Endothelial cell of umbilical vein (primary cell): Measurements from ENCODE around the gene LPCAT3. TPM values are rescaled to one million over a fixed set of nuclear protein-coding genes. Genes with fewer than 3 reads are reported as not detected.
"Not testable (repeated sequence)": the region's sequence is repeated elsewhere in the genome, so short reads cannot be mapped to it uniquely, and the experiment has no call there.

Experiments
- BruUV-seq: library from RNA; stranded (reverse); fragments of 400-500 nt; replicated peaks from 2 replicates; lab custom pipeline; 2021; lab: Mats Ljungman, UMichigan
- CTCF ChIA-PET: fragments of 300-600, 350-600 bp; sonication (Branson Sonifier 250); formaldehyde crosslinking; loops from one replicate; lab custom pipeline; 2021; ENCODE audit warnings: antibody characterized with exemption, inconsistent platforms; lab: Charles Lee
- POLR2A ChIA-PET: fragments of 300-600, 350-600 bp; sonication (Branson Sonifier 250); formaldehyde crosslinking; loops from one replicate; lab custom pipeline; 2021; ENCODE audit warnings: antibody characterized with exemption, inconsistent platforms; lab: Charles Lee
- DNase-seq: peaks from one replicate; pipeline ENCODE4 v3.0.0-alpha.2; 2011; ENCODE audit warnings: low read depth, low spot score
- FAIRE-seq: peaks from 2 replicates; lab custom pipeline; 2011; peaks lifted over from hg19 to GRCh38; lab: Jason Lieb, UNC
- H2AFZ ChIP-seq: 2 replicates; pipeline ENCODE4 v1.6.0; 2012; ENCODE audit warnings: low read depth, low read length, control low read depth, inconsistent platforms
- H3K27ac ChIP-seq: 2 replicates; pipeline ENCODE4 v1.5.1; 2011; ENCODE audit warnings: low read depth, mild to moderate bottlenecking, control low read depth, low read length, moderate library complexity; ENCODE audit not compliant: insufficient read depth
- H3K27me3 ChIP-seq, 2 experiments: 2 replicates each; pipeline versions ENCODE4 v1.6.0 to v1.6.1; 2011; ENCODE audit warnings: low read length in 2 of 2, mixed read lengths in 1 of 2; ENCODE audit not compliant: control insufficient read depth in 2 of 2, insufficient read depth in 2 of 2
- H3K36me3 ChIP-seq, 2 experiments: 2 replicates in 1 of 2; 3 replicates in 1 of 2; pipeline ENCODE4 v1.5.1; 2011; ENCODE audit warnings: low read length in 2 of 2, mild to moderate bottlenecking in 1 of 2, moderate library complexity in 1 of 2; ENCODE audit not compliant: control insufficient read depth in 2 of 2, insufficient read depth in 2 of 2; ENCODE audit errors: extremely low read depth in 1 of 2
- H3K4me1 ChIP-seq: 3 replicates; pipeline ENCODE4 v1.5.1; 2011; ENCODE audit warnings: mild to moderate bottlenecking, low read length; ENCODE audit not compliant: control insufficient read depth, insufficient read depth; ENCODE audit errors: extremely low read depth
- H3K4me2 ChIP-seq: 2 replicates; pipeline ENCODE4 v1.6.1; 2011; ENCODE audit warnings: low read length, control low read depth, mixed read lengths; ENCODE audit not compliant: insufficient read depth
- H3K4me3 ChIP-seq, 3 experiments: fragments of 200-600 bp in 1 of 3; sonication (generic), shearing (Covaris generic) in 1 of 3; replicated peaks in 1 of 3; 2 replicates each; pipeline ENCODE4 v1.5.1; 2011 to 2016; ENCODE audit warnings: control low read depth in 3 of 3, low read length in 3 of 3, mild to moderate bottlenecking in 2 of 3, inconsistent platforms in 1 of 3, low read depth in 1 of 3, moderate library complexity in 1 of 3; ENCODE audit not compliant: insufficient read depth in 1 of 3
- H3K79me2 ChIP-seq: 2 replicates; pipeline ENCODE4 v1.6.0; 2012; ENCODE audit warnings: low read length, inconsistent platforms; ENCODE audit not compliant: control insufficient read depth, insufficient read depth
- H3K9ac ChIP-seq: replicated peaks from 2 replicates; pipeline ENCODE3; 2011; ENCODE audit warnings: low read length, control low read depth; ENCODE audit not compliant: insufficient read depth; ENCODE audit errors: extremely low read depth
- H3K9me1 ChIP-seq: replicated peaks from 3 replicates; pipeline ENCODE4 v1.6.0; 2011; ENCODE audit warnings: mild to moderate bottlenecking, low read length; ENCODE audit not compliant: control insufficient read depth, insufficient read depth; ENCODE audit errors: extremely low read depth
- H3K9me3 ChIP-seq: replicated peaks from 2 replicates; pipeline ENCODE4 v1.5.1; 2012; ENCODE audit warnings: low read length, inconsistent platforms; ENCODE audit not compliant: control insufficient read depth, insufficient read depth
- H4K20me1 ChIP-seq: replicated peaks from 2 replicates; pipeline ENCODE3; 2011; ENCODE audit warnings: mild to moderate bottlenecking, low read length; ENCODE audit not compliant: control insufficient read depth, insufficient read depth; ENCODE audit errors: extremely low read depth
- CTCF ChIP-seq, 2 donors: IDR thresholded peaks; 1 replicate in 1 of 2; 2 replicates in 1 of 2; pipeline ENCODE4 v1.5.1; 2011; ENCODE audit warnings: low read length in 2 of 2, mild to moderate bottlenecking in 2 of 2, moderate library complexity in 2 of 2, control low read depth in 1 of 2, inconsistent platforms in 1 of 2, low read depth in 1 of 2; ENCODE audit not compliant: insufficient read depth in 1 of 2; ENCODE audit errors: extremely low read depth in 1 of 2
- EZH2 ChIP-seq: IDR thresholded peaks from 2 replicates; pipeline ENCODE4 v1.6.1; 2012; ENCODE audit warnings: borderline replicate concordance, low read depth, mild to moderate bottlenecking, moderate library complexity, low read length, inconsistent platforms; ENCODE audit not compliant: severe bottlenecking
- GATA2 ChIP-seq: IDR thresholded peaks from 2 replicates; pipeline ENCODE4 v1.7.0; 2011; ENCODE audit warnings: low read depth, mild to moderate bottlenecking, moderate library complexity, mixed read lengths, low read length; ENCODE audit not compliant: insufficient read length, insufficient read depth
- MAX ChIP-seq: IDR thresholded peaks from 2 replicates; pipeline ENCODE4 v1.6.1; 2011; ENCODE audit not compliant: insufficient read depth, insufficient read length
- POLR2AphosphoS5 ChIP-seq: IDR thresholded peaks from 2 replicates; pipeline ENCODE4 v1.6.1; 2012; ENCODE audit warnings: low read depth, mild to moderate bottlenecking, control low read depth, low read length, moderate library complexity; ENCODE audit not compliant: insufficient read depth
- dilution Hi-C: fragments of 300-500 bp; cut with MboI; formaldehyde crosslinking; loops from one replicate; pipeline ENCODE4 v1.15.0; 2019; ENCODE audit warnings: low sequenced_read_pairs; ENCODE audit not compliant: extremely low pct_ligation_motif_present
- intact Hi-C: fragments of 100-400 bp; cut with micrococcal nuclease; formaldehyde crosslinking; loops from one replicate; pipeline ENCODE4 v1.10.0; 2022
- polyA plus RNA-seq, 4 experiments: library from polyadenylated mRNA; depleted of rRNA in 3 of 4; stranded (reverse) in 3 of 4; unstranded in 1 of 4; fragments of >200 nt; gene quantifications; 2 replicates each; pipeline versions ENCODE4 v1.2.1 to v1.2.3, GENCODE V29; 2011 to 2012; ENCODE audit warnings: missing spikeins in 1 of 4
- total RNA-seq: library from RNA; stranded (reverse); gene quantifications from 2 replicates; pipeline ENCODE4 v1.2.3, GENCODE V29; 2021

The LPCAT3 gene
- total and polyA plus RNA-seq, 2 donors (not counting 3 experiments of a cell fraction or from before 2014, with no cell fraction given): 29.5 to 36.0 TPM

GRCh38 chr12:7038591-7038990, 20.3 kb upstream of the LPCAT3 start:
- Histone ChIP-seq H3K9me1 (no peaks in the 10 kb centered on the region), H2AFZ (no peak overlapping the region), H3K9ac (no peak overlapping the region), H3K27me3 (peaks cover 7 to 11% of the 10 kb centered on the region in 2 experiments), H3K4me1 (no peaks in the 10 kb centered on the region), H3K4me3 (no peak overlapping the region), H3K9me3 (no peaks in the 10 kb centered on the region), H3K36me3 (no peaks in the 10 kb centered on the region), H3K27ac (no peak overlapping the region), H4K20me1 (no peaks in the 10 kb centered on the region), H3K4me2 (no peak overlapping the region), H3K79me2 (no peaks in the 10 kb centered on the region)
- TF ChIP-seq GATA2 (no peak), POLR2AphosphoS5 (no peak), EZH2 (no peak), MAX (no peak), CTCF (IDR thresholded peaks at IDR 0.05; ENCODE audit: extremely low read depth in 1 of 2, insufficient read depth in 1 of 2, low read depth in 1 of 2, low read length in 2 of 2) (no peak)
- dilution Hi-C loops (no loop called here), intact Hi-C loops (no loop called here)
- BruUV-seq: no TSS peak
- CTCF ChIA-PET: no interaction called here
- DNase-seq: no peak
- FAIRE-seq: no peak
- POLR2A ChIA-PET: no interaction called here

DNA sequence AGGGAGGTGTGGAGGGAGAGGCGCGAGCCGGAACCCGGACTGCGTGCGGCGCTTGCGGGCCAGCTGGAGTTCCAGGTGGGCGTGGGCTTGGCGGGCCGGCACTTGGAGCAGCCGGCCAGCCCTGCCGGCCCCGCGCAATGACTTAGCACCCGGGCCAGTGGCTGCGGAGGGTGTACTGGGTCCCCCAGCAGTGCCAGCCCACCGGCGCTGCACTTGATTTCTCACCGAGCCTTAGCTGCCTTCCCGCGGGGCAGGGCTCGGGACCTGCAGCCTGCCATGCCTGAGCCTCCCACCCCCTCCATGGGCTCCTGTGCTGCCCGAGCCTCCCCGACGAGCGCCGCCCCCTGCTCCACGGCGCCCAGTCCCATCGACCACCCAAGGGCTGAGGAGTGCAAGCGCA, 19.1 kb upstream of the LPCAT3 start:
- FAIRE-seq, H3K9me3 ChIP-seq, POLR2A ChIA-PET: not testable (repeated sequence)

More for the DNA sequence above, 19.1 kb upstream of the LPCAT3 start:
- H2AFZ ChIP-seq, H3K27ac ChIP-seq, H3K36me3 ChIP-seq, H3K9me1 ChIP-seq, intact Hi-C loops, dilution Hi-C loops, BruUV-seq, H3K4me3 ChIP-seq, DNase-seq, H3K79me2 ChIP-seq, H3K9ac ChIP-seq, H3K4me1 ChIP-seq, H4K20me1 ChIP-seq, H3K4me2 ChIP-seq: not testable (repeated sequence)
- H3K27me3 ChIP-seq: peaks cover 7 to 11% of the 10 kb centered on the region in 2 experiments
- CTCF ChIA-PET: interaction anchor here (1.2 kb wide), 1 partner anchor 11 kb away, joined by 6 read pairs; no protein-coding TSS in a partner anchor
